Uterus (tissue), 2 donors: ENCODE measurements around the gene GINM1.

Source experiments
- POLR2A ChIP-seq, 2 donors: fragments of 450-650 bp; IDR thresholded peaks; one replicate each; pipeline ENCODE4 v1.6.1; 2016; ENCODE audit warnings: antibody characterized with exemption in 2 of 2, mild to moderate bottlenecking in 1 of 2, moderate library complexity in 1 of 2
- TF ChIP-seq, protein P1 (sequence below), 4 experiments: fragments of 200-600 bp in 2 of 4; fragments of 450-650 bp in 2 of 4; sonication (generic) in 2 of 4; IDR thresholded peaks; one replicate each; pipeline ENCODE4 v1.5.1; 2016 to 2019; ENCODE audit warnings: antibody characterized with exemption in 4 of 4, mild to moderate bottlenecking in 2 of 4, moderate library complexity in 1 of 4

- TF ChIP-seq, protein P1, sequence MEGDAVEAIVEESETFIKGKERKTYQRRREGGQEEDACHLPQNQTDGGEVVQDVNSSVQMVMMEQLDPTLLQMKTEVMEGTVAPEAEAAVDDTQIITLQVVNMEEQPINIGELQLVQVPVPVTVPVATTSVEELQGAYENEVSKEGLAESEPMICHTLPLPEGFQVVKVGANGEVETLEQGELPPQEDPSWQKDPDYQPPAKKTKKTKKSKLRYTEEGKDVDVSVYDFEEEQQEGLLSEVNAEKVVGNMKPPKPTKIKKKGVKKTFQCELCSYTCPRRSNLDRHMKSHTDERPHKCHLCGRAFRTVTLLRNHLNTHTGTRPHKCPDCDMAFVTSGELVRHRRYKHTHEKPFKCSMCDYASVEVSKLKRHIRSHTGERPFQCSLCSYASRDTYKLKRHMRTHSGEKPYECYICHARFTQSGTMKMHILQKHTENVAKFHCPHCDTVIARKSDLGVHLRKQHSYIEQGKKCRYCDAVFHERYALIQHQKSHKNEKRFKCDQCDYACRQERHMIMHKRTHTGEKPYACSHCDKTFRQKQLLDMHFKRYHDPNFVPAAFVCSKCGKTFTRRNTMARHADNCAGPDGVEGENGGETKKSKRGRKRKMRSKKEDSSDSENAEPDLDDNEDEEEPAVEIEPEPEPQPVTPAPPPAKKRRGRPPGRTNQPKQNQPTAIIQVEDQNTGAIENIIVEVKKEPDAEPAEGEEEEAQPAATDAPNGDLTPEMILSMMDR (IDR thresholded peaks at IDR 0.05): no peak
- TF ChIP-seq POLR2A (IDR thresholded peaks at IDR 0.05): no peak
These were observed 49.6 kb downstream of the GINM1 start for GRCh38 chr6:149615805-149616204.
